ENCODE results near the gene TMEM38A.
A peak's percentile ranks its signal among the peaks of the same experiment; 100 is the strongest.

Gene TMEM38A, protein sequence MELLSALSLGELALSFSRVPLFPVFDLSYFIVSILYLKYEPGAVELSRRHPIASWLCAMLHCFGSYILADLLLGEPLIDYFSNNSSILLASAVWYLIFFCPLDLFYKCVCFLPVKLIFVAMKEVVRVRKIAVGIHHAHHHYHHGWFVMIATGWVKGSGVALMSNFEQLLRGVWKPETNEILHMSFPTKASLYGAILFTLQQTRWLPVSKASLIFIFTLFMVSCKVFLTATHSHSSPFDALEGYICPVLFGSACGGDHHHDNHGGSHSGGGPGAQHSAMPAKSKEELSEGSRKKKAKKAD

DNA sequence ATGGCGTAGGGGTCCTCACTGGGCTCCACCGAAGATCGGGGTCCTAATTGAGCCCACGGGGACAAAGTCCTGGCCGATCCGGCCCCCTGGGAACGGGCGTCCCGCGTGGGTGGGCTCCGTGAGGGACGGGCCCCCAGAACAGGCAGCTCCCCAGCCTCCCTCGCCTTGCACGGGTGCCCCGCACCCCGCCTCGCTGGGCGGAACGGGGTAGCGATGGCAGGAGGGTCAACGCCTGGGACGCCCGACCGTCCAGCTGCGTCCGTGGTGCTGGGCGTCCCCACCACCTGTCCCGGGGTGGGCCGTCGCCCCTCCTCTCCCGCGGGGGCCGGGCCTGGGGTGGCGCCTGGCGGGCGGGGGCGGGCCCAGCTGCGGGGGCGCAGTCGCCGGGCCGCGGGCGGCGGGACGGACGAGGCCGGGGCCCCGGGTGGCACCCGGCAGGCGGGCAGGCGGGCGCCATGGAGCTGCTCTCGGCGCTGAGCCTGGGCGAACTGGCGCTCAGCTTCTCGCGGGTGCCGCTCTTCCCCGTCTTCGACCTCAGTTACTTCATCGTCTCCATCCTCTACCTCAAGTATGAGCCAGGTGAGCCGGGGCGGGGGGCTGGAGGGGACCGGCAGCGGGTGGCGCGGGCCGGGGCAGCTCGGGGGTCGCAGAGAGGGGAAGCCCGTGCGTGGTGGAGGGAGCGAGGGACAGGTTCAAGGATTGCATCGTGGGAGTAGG, at the start of gene TMEM38A:
Gene TMEM38A (plus strand): TSS at position 377 of the 717 bp plus-strand sequence. CDS start 79 bp downstream, at position 456.
- peaks cover 77% of the 10 kb centered on the region for H3K79me2 ChIP-seq (ENCODE audit: low read length)
- no peaks in the 10 kb centered on the region for H3K27me3 ChIP-seq (replicated peaks; ENCODE audit: insufficient read depth, low read length)
- peak; percentile 44 for DNase-seq

GRCh38 chr19:16612636-16613035, 48.3 kb upstream of the TMEM38A start:
- Histone ChIP-seq H3F3A (ENCODE audit: insufficient read depth, low read length) (no peaks in the 10 kb centered on the region), H4K20me1 (ENCODE audit: insufficient read depth, low read length) (peaks cover 55% of the 10 kb centered on the region)
- no peak for DNase-seq

More for the DNA sequence above, at the start of gene TMEM38A:
- TF ChIP-seq EZH2phosphoT487 (IDR thresholded peaks at IDR 0.05; ENCODE audit: low read length) (no peak), EZH2 (optimal IDR thresholded peaks at IDR 0.05; ENCODE audit: low read depth, low read length) (no peak)
- TF ChIP-seq, protein P1, sequence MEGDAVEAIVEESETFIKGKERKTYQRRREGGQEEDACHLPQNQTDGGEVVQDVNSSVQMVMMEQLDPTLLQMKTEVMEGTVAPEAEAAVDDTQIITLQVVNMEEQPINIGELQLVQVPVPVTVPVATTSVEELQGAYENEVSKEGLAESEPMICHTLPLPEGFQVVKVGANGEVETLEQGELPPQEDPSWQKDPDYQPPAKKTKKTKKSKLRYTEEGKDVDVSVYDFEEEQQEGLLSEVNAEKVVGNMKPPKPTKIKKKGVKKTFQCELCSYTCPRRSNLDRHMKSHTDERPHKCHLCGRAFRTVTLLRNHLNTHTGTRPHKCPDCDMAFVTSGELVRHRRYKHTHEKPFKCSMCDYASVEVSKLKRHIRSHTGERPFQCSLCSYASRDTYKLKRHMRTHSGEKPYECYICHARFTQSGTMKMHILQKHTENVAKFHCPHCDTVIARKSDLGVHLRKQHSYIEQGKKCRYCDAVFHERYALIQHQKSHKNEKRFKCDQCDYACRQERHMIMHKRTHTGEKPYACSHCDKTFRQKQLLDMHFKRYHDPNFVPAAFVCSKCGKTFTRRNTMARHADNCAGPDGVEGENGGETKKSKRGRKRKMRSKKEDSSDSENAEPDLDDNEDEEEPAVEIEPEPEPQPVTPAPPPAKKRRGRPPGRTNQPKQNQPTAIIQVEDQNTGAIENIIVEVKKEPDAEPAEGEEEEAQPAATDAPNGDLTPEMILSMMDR (IDR thresholded peaks at IDR 0.05; ENCODE audit: low read length) = no peak
- H3K9ac ChIP-seq (ENCODE audit: low read length) = peak within 1 kb of the TSS; percentile 77
- peaks cover 20% of the 10 kb centered on the region for H3K4me1 ChIP-seq (ENCODE audit: low read length)
- H3K36me3 ChIP-seq (replicated peaks; ENCODE audit: insufficient read depth, low read length) = no peaks in the 10 kb centered on the region; the same call in 1 of the 2 replicates
- H3K9me3 ChIP-seq (replicated peaks; ENCODE audit: insufficient read depth, low read length) = no peaks in the 10 kb centered on the region
- H3K9me2 ChIP-seq (replicated peaks; ENCODE audit: insufficient read depth, low read length) = no peaks in the 10 kb centered on the region
- peak within 1 kb of the TSS; percentile 97 for H3K4me3 ChIP-seq (ENCODE audit: low read length)
- H3F3A ChIP-seq (ENCODE audit: insufficient read depth, low read length) = peaks cover 18% of the 10 kb centered on the region
- peaks cover 14% of the 10 kb centered on the region; the same call in 1 of the 2 replicates for H4K20me1 ChIP-seq (ENCODE audit: insufficient read depth, low read length)
- peak within 1 kb of the TSS; percentile 89 for H3K4me2 ChIP-seq (ENCODE audit: low read depth, low read length)
- H3K27ac ChIP-seq (ENCODE audit: low read length) = peak within 1 kb of the TSS; percentile 70
- peak within 1 kb of the TSS; percentile 59 for H2AFZ ChIP-seq (ENCODE audit: low read length)

DNA sequence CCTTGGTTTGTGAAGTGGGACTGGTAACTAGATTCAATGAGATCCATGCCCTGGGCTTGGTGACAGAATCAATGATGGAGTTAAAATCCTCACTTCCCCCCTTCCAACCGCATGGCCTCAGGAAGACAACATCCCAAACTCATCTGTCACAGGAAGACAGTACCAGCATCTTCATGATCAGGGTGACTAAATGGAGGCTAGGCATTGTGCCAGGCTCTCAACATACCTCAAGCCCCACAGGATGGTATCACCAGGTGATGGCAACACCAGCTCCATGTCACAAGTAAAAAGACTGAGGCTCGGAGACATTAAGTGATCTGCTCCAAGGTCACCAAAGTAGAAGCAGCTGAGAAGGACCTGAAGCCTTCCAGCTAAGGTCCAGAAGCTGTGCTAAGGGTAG, 47.1 kb upstream of the TMEM38A start:
- no peaks in the 10 kb centered on the region for H3F3A ChIP-seq (ENCODE audit: insufficient read depth, low read length)
- H3K27me3 ChIP-seq (replicated peaks; ENCODE audit: insufficient read depth, low read length) = no peaks in the 10 kb centered on the region
- H3K4me2 ChIP-seq (ENCODE audit: low read depth, low read length) = no peak overlapping the region
- H3K9ac ChIP-seq (ENCODE audit: low read length) = no peak overlapping the region
- peaks cover 67% of the 10 kb centered on the region for H4K20me1 ChIP-seq (ENCODE audit: insufficient read depth, low read length)
- DNase-seq = no peak
- no peak overlapping the region for H3K4me3 ChIP-seq (ENCODE audit: low read length)
- 0 out of 2 replicates have a peak, but pooled peaks cover 8% of the 10 kb centered on the region for H3K4me1 ChIP-seq (ENCODE audit: low read length)
- H2AFZ ChIP-seq (ENCODE audit: low read length) = no peak overlapping the region
- H3K27ac ChIP-seq (ENCODE audit: low read length) = no peak overlapping the region
- no peaks in the 10 kb centered on the region for H3K9me2 ChIP-seq (replicated peaks; ENCODE audit: insufficient read depth, low read length)
- TF ChIP-seq, protein P1 (IDR thresholded peaks at IDR 0.05; ENCODE audit: low read length) = no peak
- TF ChIP-seq EZH2phosphoT487 (IDR thresholded peaks at IDR 0.05; ENCODE audit: low read length) (no peak), EZH2 (optimal IDR thresholded peaks at IDR 0.05; ENCODE audit: low read depth, low read length) (no peak)
- no peaks in the 10 kb centered on the region for H3K36me3 ChIP-seq (replicated peaks; ENCODE audit: insufficient read depth, low read length)
- H3K9me3 ChIP-seq (replicated peaks; ENCODE audit: insufficient read depth, low read length) = no peaks in the 10 kb centered on the region
- peaks cover 100% of the 10 kb centered on the region for H3K79me2 ChIP-seq (ENCODE audit: low read length)

More at GRCh38 chr19:16612636-16613035, 48.3 kb upstream of the TMEM38A start:
- no peak for TF ChIP-seq EZH2 (optimal IDR thresholded peaks at IDR 0.05; ENCODE audit: low read depth, low read length)
- no peak for TF ChIP-seq EZH2phosphoT487 (IDR thresholded peaks at IDR 0.05; ENCODE audit: low read length)
- TF ChIP-seq, protein P1 (IDR thresholded peaks at IDR 0.05; ENCODE audit: low read length) = no peak
- no peaks in the 10 kb centered on the region for H3K36me3 ChIP-seq (replicated peaks; ENCODE audit: insufficient read depth, low read length)
- no peak overlapping the region for H3K9ac ChIP-seq (ENCODE audit: low read length)
- H3K4me1 ChIP-seq (ENCODE audit: low read length) = 0 out of 2 replicates have a peak, but pooled peaks cover 8% of the 10 kb centered on the region
- no peaks in the 10 kb centered on the region for H3K27me3 ChIP-seq (replicated peaks; ENCODE audit: insufficient read depth, low read length)
- H3K27ac ChIP-seq (ENCODE audit: low read length) = no peak overlapping the region
- H3K9me2 ChIP-seq (replicated peaks; ENCODE audit: insufficient read depth, low read length) = no peaks in the 10 kb centered on the region
- H3K9me3 ChIP-seq (replicated peaks; ENCODE audit: insufficient read depth, low read length) = no peaks in the 10 kb centered on the region
- no peak overlapping the region for H3K4me2 ChIP-seq (ENCODE audit: low read depth, low read length)
- no peak overlapping the region for H3K4me3 ChIP-seq (ENCODE audit: low read length)
- H2AFZ ChIP-seq (ENCODE audit: low read length) = no peak overlapping the region
- H3K79me2 ChIP-seq (ENCODE audit: low read length) = peaks cover 100% of the 10 kb centered on the region
